Measurements from ENCODE around the gene CCDC73.
"Not testable (repeated sequence)": the region's sequence is repeated elsewhere in the genome, so short reads cannot be mapped to it uniquely, and the experiment has no call there.

The CCDC73 gene

DNA sequence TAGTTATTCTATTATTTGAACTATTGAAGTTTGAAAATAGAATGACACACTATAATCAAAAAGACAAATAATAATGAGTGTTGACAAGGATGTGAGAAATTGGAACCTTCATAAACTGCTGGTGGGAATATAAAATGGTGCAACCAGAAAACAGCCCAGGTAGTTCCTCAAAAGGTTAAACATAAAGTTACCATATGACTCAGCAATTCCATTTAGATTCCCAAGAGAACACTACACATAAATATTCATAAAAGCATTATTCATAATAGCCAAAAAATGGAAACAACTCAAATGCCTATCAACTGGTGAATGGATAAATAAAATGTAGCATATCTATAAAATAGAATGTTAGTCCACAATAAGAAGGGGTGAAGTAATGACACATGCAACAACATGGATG is 21.7 kb downstream of the CCDC73 start:
- Histone ChIP-seq H3K79me2 (ENCODE audit: control insufficient read depth, insufficient read depth, low read length, unreplicated experiment) (no peaks in the 10 kb centered on the region), H3K27ac (ENCODE audit: low read depth, low read length) (no peak overlapping the region), H3K4me3 (ENCODE audit: low read depth, low read length) (no peak overlapping the region), H3K36me3 (ENCODE audit: insufficient read depth, low read length) (no peaks in the 10 kb centered on the region), H3K27me3 (ENCODE audit: insufficient read depth, low read length) (no peaks in the 10 kb centered on the region), H2AFZ (ENCODE audit: low read length, unreplicated experiment) (no peak overlapping the region), H3K4me1 (ENCODE audit: control insufficient read depth, insufficient read depth, low read length, unreplicated experiment) (peaks cover 4% of the 10 kb centered on the region)

DNA sequence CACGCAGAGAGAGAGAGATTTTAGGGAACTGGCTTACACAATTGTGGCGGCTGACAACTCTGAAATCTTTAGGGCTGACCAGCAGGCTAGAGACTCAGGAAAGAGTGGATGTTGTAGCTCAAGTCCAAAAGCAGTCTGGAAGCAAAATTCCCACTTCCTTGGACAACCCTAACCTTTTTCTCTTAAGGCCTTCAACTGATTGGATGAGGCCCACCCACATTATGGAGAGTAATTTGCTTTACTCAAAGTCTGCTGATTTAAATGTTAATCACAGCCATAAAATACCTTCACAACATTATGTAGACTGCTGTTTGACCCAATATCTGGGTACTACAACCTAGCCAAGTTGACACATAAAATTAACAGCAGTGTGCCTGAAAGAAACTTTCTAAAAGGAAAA is 32.7 kb downstream of the CCDC73 start:
- H3K36me3 ChIP-seq (ENCODE audit: insufficient read depth, low read length); H3K4me1 ChIP-seq (ENCODE audit: control insufficient read depth, insufficient read depth, low read length, unreplicated experiment); H3K27ac ChIP-seq (ENCODE audit: low read depth, low read length); H2AFZ ChIP-seq (ENCODE audit: low read length, unreplicated experiment); H3K27me3 ChIP-seq (ENCODE audit: insufficient read depth, low read length); H3K4me3 ChIP-seq (ENCODE audit: low read depth, low read length); H3K79me2 ChIP-seq (ENCODE audit: control insufficient read depth, insufficient read depth, low read length, unreplicated experiment): not testable (repeated sequence)

DNA sequence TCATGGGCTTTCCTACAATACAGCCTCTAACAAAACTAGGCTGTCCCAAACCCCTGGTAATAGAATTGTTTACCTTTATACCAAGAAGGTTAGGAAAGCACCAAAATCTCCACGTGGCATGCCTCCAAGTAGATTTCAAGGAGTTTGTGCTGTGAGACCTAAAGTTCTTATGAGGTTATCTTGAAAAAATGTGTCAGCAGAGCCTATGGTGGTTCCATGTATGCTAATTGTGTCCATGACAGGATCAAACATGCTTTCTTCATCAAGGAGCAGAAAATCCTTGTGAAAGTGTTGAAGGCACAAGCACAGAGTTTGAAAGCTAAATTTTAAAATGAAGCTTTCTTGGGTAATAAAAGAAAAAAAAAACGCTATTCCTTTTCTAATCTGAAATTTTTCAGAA is 36.2 kb downstream of the CCDC73 start:
- Histone ChIP-seq H3K79me2 (ENCODE audit: control insufficient read depth, insufficient read depth, low read length, unreplicated experiment) (no peaks in the 10 kb centered on the region), H3K4me1 (ENCODE audit: control insufficient read depth, insufficient read depth, low read length, unreplicated experiment) (no peaks in the 10 kb centered on the region), H3K4me3 (ENCODE audit: low read depth, low read length) (no peak overlapping the region), H3K27me3 (ENCODE audit: insufficient read depth, low read length) (peaks cover 8% of the 10 kb centered on the region; the same call in 1 of the 2 replicates), H2AFZ (ENCODE audit: low read length, unreplicated experiment) (no peak overlapping the region), H3K36me3 (ENCODE audit: insufficient read depth, low read length) (no peaks in the 10 kb centered on the region), H3K27ac (ENCODE audit: low read depth, low read length) (no peak overlapping the region)

DNA sequence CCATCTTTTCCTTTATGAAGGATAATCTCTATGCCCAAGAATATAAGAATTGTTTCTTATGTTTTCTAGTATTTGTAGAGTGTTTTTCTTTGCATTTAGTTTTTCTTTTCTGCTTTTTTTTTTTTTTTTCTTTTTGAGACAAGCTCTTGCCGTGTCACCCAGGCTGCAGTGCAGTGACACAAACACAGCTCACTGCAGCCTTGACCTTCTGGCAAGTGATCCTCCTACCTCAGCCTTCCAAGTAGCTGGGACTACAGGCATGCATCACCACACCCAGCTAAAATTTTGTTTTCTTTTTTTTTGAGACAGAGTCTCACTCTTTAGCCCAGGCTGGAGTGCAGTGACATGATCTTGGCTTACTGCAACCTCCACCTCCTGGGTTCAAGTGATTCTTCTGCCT is 41.3 kb downstream of the CCDC73 start:
- not testable (repeated sequence) for H3K4me3 ChIP-seq (ENCODE audit: low read depth, low read length); H3K4me1 ChIP-seq (ENCODE audit: control insufficient read depth, insufficient read depth, low read length, unreplicated experiment); H2AFZ ChIP-seq (ENCODE audit: low read length, unreplicated experiment); H3K27ac ChIP-seq (ENCODE audit: low read depth, low read length); H3K36me3 ChIP-seq (ENCODE audit: insufficient read depth, low read length); H3K79me2 ChIP-seq (ENCODE audit: control insufficient read depth, insufficient read depth, low read length, unreplicated experiment); H3K27me3 ChIP-seq (ENCODE audit: insufficient read depth, low read length)

DNA sequence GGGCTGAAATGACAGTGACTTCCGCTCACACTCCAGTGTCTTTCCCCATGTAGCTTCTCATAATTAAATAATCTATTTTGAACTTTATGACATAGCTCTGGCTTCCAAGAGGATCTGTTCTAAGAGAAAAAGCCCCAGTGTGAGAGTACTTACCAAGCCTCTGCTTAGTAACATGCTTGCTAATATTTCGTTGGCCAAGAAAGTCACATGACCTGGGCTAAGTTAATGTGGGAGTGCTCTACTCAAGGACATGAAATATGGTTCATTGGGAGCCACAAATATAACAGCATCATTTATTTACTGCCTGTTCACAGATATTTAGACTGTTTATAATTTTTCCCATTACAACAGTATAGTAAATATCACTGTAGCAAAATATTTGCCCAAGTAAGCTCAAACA is 42.5 kb downstream of the CCDC73 start:
- H3K27me3 ChIP-seq (ENCODE audit: insufficient read depth, low read length), result peaks cover 18% of the 10 kb centered on the region
- H2AFZ ChIP-seq (ENCODE audit: low read length, unreplicated experiment), result no peak overlapping the region
- H3K36me3 ChIP-seq (ENCODE audit: insufficient read depth, low read length), result no peaks in the 10 kb centered on the region
- H3K27ac ChIP-seq (ENCODE audit: low read depth, low read length), result no peak overlapping the region
- H3K79me2 ChIP-seq (ENCODE audit: control insufficient read depth, insufficient read depth, low read length, unreplicated experiment), result no peaks in the 10 kb centered on the region
- no peaks in the 10 kb centered on the region for H3K4me1 ChIP-seq (ENCODE audit: control insufficient read depth, insufficient read depth, low read length, unreplicated experiment)
- no peak overlapping the region for H3K4me3 ChIP-seq (ENCODE audit: low read depth, low read length)

DNA sequence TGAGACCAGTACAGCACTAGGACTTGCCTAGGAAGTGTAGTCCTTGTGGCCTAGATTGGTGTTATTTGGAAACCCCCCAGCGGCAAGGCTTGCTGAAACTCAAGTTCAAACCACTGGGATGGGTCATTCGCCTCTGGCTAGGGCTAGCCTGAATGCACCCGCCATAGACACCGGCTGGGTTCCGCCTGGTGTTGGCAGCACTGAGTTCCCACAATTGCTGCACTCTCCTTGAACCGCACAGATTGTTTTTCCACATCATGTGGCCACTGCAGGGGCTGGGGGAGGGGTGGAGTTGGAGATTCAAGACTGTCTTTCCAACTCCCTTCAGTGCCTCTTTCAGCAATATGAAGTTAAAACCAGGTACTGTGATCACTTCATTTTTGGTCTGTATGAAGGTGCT is 43.1 kb downstream of the CCDC73 start:
- Histone ChIP-seq H3K27ac (ENCODE audit: low read depth, low read length) (no peak overlapping the region), H3K4me1 (ENCODE audit: control insufficient read depth, insufficient read depth, low read length, unreplicated experiment) (no peaks in the 10 kb centered on the region), H3K36me3 (ENCODE audit: insufficient read depth, low read length) (no peaks in the 10 kb centered on the region), H3K79me2 (ENCODE audit: control insufficient read depth, insufficient read depth, low read length, unreplicated experiment) (no peaks in the 10 kb centered on the region), H3K27me3 (ENCODE audit: insufficient read depth, low read length) (peaks cover 21% of the 10 kb centered on the region), H3K4me3 (ENCODE audit: low read depth, low read length) (no peak overlapping the region), H2AFZ (ENCODE audit: low read length, unreplicated experiment) (no peak overlapping the region)

DNA sequence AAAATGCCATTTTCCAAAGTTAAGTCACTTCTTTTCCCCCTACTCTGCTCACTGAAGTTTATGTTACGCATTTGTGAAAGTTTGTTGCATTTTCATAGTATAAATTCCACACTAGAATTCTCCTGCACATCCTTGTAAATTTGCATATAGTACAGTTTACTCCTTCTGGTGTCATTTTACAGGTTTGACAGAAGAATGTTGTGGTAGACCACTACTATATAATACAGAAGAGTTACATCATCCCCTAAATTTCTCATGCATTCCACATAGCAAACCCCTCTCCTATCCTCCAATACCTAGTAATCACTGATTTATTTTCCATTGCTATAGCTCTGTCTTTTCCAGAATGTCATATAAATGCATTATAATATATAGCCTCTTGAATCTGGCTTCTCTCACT is 64.5 kb downstream of the CCDC73 start:
- Histone ChIP-seq H3K79me2 (ENCODE audit: control insufficient read depth, insufficient read depth, low read length, unreplicated experiment) (no peaks in the 10 kb centered on the region), H3K36me3 (ENCODE audit: insufficient read depth, low read length) (no peaks in the 10 kb centered on the region), H3K4me3 (ENCODE audit: low read depth, low read length) (no peak overlapping the region), H2AFZ (ENCODE audit: low read length, unreplicated experiment) (no peak overlapping the region), H3K27ac (ENCODE audit: low read depth, low read length) (no peak overlapping the region), H3K4me1 (ENCODE audit: control insufficient read depth, insufficient read depth, low read length, unreplicated experiment) (no peaks in the 10 kb centered on the region), H3K27me3 (ENCODE audit: insufficient read depth, low read length) (peaks cover 14% of the 10 kb centered on the region; the same call in 1 of the 2 replicates)

DNA sequence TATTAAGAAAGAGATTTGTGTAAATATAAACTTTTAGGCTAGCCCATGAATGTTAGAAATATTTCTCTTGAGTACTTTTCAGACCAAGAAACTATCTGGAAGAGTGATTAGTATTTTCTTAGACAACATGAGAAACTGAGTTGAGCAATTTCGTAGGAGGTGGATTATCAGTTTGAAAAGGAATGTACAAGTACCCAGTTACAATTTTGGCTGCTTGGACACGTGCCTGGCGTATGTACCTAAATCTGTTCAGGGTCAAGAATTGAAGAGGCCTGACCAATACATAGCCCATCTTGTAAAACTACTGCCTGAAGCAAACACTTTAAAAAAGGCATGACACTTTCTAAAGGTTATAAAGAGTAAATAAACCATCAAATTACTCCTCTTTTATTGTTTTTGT is 71.1 kb downstream of the CCDC73 start:
- Histone ChIP-seq H2AFZ (ENCODE audit: low read length, unreplicated experiment) (peak overlapping the region; percentile 24), H3K36me3 (ENCODE audit: insufficient read depth, low read length) (no peaks in the 10 kb centered on the region), H3K27ac (ENCODE audit: low read depth, low read length) (no peak overlapping the region), H3K79me2 (ENCODE audit: control insufficient read depth, insufficient read depth, low read length, unreplicated experiment) (no peaks in the 10 kb centered on the region), H3K27me3 (ENCODE audit: insufficient read depth, low read length) (no peaks in the 10 kb centered on the region), H3K4me3 (ENCODE audit: low read depth, low read length) (no peak overlapping the region), H3K4me1 (ENCODE audit: control insufficient read depth, insufficient read depth, low read length, unreplicated experiment) (no peaks in the 10 kb centered on the region)

DNA sequence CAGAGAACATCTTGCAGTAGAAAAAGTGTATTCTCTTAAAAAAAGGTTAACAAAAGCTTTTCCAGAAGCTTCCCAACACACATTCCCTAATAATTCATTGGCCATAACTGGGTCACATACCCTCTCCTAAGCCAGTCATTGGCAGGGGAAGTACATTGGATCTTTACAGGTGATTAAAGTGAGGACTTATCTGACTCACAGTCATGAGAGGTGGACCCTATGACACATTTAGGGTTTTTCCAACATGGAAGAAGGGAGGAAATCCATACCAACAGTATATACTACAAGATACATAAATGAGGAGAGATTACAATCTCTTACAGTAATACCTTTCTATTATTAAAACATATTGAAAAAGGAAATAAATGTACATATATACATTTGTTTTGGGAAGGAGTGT is 72.2 kb downstream of the CCDC73 start:
- Histone ChIP-seq H3K36me3 (ENCODE audit: insufficient read depth, low read length) (no peaks in the 10 kb centered on the region), H3K27ac (ENCODE audit: low read depth, low read length) (no peak overlapping the region), H3K27me3 (ENCODE audit: insufficient read depth, low read length) (no peaks in the 10 kb centered on the region), H3K79me2 (ENCODE audit: control insufficient read depth, insufficient read depth, low read length, unreplicated experiment) (no peaks in the 10 kb centered on the region), H3K4me1 (ENCODE audit: control insufficient read depth, insufficient read depth, low read length, unreplicated experiment) (no peaks in the 10 kb centered on the region), H3K4me3 (ENCODE audit: low read depth, low read length) (no peak overlapping the region), H2AFZ (ENCODE audit: low read length, unreplicated experiment) (no peak overlapping the region)

DNA sequence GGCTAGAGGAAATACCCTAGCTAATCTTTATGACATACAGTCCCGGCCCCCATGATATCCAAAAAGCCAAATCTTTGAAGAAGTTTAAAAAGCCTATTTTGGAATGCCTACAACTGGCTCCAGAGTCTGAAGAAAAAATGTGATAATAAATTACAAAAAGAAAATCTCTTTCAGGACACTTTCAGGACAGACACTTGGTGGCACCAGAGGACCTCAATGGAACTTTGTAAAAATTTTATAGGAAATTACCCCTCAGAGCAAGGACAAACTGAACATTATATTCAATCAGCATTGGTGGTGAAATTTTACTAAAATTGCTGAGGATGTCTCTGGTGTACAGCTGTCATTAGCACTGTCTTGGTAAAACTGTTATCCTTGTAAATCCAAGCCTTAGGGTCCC is 81.0 kb downstream of the CCDC73 start:
- Histone ChIP-seq H3K27ac (ENCODE audit: low read depth, low read length) (no peak overlapping the region), H3K4me3 (ENCODE audit: low read depth, low read length) (no peak overlapping the region), H2AFZ (ENCODE audit: low read length, unreplicated experiment) (no peak overlapping the region), H3K79me2 (ENCODE audit: control insufficient read depth, insufficient read depth, low read length, unreplicated experiment) (no peaks in the 10 kb centered on the region), H3K4me1 (ENCODE audit: control insufficient read depth, insufficient read depth, low read length, unreplicated experiment) (no peaks in the 10 kb centered on the region), H3K36me3 (ENCODE audit: insufficient read depth, low read length) (no peaks in the 10 kb centered on the region), H3K27me3 (ENCODE audit: insufficient read depth, low read length) (0 out of 2 replicates have a peak, but pooled peaks cover 5% of the 10 kb centered on the region)

DNA sequence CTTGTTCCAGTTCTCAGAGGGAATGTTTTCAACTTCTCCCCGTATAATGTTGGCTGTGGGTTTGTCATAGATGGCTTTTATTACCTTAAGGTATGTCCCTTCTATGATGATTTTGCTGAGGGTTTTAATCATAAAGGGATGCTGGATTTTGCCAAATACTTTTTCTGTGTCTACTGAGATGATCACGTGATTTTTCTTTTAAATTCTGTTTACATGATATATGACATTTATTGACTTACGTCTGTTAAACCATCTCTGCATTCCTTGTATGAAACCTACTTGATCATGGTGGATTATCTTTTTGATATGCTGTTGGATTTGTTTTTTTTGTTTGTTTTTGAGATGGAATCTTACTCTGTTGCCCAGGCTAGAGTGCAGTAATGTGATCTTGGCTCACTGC is 85.5 kb downstream of the CCDC73 start:
- H3K79me2 ChIP-seq (ENCODE audit: control insufficient read depth, insufficient read depth, low read length, unreplicated experiment); H3K27ac ChIP-seq (ENCODE audit: low read depth, low read length); H3K36me3 ChIP-seq (ENCODE audit: insufficient read depth, low read length); H3K4me3 ChIP-seq (ENCODE audit: low read depth, low read length); H2AFZ ChIP-seq (ENCODE audit: low read length, unreplicated experiment); H3K27me3 ChIP-seq (ENCODE audit: insufficient read depth, low read length): not testable (repeated sequence)
- peaks cover 19% of the 10 kb centered on the region for H3K4me1 ChIP-seq (ENCODE audit: control insufficient read depth, insufficient read depth, low read length, unreplicated experiment)
